ENCODE results near the gene DNAH7. TPM values are rescaled to one million over a fixed set of nuclear protein-coding genes. Genes with fewer than 3 reads are reported as not detected.

Gene DNAH7
- total RNA-seq, 1 donor from 2014 or later = 0.17 TPM

DNA sequence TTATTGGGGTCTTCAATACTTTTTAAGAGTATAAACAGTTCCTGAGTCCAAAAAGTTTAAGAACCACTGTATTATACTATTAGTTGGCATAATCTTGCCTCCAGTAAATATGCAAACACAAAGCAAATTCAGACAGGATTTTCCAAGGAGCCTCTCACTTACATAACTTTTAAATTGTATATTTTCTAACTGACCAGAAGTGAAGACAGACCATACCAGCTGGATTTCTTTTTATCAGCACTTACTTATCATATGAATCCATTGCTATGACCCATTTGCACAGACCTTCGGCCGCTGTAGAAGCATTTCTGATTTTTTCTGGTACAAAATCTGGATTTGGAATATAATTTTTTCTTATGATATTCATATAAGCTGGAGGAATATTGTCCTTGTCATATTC lies 211.5 kb downstream of the DNAH7 start:
- no peak for DNase-seq

DNA sequence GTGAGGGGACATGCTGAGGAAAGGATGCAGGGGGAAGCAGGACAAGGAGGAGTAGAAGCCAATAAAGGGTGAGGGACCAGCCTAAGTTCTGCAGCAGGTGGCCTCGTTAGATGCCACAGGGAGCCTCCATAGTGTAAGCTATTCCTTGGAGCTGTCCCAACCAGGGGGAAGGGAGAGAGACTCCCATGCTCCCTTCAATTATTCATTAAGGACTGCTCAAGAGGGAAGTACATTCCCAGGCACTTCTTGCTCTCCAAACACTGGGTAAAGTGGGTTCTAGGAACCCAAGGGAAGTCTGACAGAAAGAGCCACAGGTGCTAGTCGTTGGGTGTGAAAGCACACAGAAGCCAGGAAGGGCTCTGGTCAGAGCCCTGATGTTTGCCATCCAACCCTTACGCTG lies 217.9 kb downstream of the DNAH7 start:
- no peak for DNase-seq

DNA sequence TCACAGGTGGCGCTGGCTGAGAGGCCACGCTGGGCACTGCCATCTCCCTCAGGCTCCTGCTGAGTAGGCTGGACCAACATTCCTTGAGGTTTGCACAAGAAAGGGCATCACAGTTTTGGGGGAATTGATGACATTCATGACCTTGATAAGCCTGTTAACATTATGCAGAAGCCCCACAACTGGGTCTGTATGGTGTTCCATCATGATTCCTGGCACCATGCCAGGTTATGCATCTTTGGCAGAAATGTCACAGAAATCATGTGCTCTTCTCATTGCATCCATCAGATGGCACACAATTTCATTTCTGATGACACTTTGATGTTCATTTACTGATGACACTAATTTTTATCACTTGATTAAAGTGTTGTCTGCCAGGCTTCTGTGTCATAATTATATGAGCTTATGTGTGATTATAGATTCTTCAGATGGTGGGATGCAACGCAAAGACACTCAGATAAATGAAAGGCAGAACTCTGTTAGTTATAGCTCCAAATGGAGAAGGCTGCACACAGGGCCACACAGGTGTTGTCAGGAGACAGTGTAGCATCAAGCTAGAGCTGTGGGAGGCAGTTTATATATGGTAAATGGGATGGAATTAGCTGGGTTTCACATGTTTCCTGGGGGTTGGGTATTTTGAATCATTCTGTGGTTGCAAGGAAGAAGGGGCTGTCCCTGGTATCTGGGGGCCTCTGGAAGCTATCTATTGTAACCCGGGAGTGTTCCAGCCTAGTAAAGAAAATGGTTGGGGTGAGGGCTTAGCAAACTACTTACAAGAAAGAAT lies 220.3 kb downstream of the DNAH7 start:
- DNase-seq = peak; percentile 1

DNA sequence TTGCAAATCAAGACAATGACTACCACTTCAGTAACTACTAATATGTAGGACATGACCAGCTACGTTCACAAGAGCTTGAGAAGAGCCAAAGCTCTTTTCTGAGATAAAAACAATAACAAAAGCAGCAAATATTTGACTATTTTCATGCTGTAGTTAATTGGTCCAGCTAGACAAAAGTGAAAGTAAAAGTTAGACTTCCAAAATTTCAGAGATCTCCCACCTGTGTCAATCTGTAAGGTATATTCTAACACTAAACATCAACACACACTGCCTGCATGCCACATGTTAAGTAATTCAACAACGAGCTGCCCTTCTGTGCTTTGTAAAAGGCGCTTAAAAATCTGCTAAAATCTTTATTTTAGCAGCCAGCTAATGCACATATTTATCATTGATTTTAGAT lies 225.7 kb downstream of the DNAH7 start:
- no peak for DNase-seq

DNA sequence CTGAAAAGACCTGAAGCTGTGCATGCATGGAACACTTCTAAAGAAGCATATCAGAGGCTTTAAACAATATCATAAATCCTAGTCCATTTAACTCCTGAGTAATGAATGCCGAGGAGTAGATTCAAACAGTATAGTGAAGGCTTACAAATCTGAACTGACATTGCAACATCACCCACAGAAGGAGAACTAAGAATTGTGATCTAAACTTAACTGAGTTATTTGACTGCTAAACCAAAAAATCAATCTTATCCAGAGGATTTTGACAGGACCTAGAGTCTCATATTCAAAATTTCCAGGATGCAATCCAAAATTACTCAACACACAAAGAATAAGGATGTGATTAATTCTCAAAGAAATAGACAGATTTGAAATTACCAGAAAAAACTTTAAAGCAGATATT lies 230.6 kb downstream of the DNAH7 start:
- no peak for DNase-seq

DNA sequence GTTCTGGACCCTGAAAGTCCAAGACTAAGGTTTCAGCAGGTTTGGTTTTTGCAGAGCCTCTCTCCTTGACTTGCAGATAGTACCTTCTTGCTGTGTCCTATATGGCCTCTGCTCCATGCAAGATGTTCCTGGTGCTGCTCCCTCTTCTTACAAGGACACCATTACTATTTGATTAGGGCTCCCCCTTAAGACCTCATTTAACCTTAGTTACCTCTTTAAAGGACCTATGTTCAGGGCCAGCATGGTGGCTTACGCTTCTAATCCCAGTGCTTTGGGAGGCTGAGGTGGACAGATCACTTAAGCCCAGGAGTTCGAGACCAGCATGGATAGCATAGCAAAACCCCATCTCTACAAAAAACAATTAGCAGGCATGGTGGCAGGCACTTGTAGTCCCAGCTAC lies 232.6 kb downstream of the DNAH7 start:
- no peak for DNase-seq

DNA sequence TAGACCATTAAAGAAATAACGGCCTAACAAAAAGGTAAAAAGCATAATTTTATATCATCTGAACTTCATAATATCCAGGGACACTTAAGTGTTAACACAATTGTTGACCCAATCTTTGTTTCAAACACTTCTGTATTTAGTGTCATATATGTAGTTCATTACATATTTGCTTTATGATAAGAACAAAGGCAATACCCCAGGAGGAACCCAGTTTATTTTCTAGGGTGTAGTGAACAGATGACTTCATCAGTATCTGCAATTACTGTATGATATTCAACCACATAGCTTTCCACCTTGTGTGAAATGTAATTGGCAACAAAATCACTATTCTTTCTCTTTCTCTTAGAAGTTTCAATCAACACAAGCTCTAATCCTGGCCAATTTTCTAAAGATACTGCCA lies 233.8 kb downstream of the DNAH7 start:
- DNase-seq = no peak

DNA sequence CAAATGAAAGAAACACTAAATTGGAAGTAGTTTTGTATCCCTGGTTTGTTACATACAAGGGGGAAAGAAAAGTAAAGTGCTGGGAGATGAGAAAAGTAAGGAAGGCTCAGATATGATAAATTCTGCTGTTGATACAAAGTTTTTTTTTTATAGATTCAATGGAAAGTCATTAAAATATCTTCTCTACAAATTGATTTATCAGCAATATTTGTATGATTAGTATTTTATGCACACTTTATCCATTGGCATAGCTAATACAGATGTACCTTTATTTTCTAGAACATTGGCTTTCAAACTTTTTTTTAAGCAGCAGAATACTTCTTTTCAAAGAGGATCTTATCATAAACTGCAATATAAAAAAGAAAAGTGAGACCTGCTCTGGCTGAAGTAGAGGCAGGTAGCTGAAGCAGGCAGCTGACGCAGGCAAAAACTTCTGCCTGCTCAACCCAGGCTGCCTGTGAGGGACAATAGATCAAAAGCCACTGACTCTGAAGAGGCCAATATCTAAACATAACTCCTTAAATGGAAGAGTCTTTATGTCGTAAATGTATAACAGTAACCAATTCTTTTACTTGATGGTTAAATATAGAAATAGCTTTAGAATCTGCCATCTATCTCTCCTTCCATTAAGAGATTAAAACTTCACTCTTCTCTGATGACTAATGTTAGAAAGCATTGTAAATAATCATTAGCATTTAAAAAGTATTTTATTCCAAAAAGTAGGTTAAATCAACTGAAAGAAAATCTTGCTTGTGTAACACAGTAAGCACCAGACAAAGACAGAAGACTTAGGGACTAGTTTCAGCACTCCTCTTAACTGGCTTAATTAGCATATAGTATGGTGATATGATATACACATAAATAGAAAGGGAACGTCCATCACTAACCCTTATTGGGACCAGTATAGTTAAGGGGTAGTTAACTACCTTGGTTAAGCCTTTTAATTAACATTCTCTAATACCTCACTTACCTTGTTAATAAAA lies 237.4 kb downstream of the DNAH7 start:
- no peak for DNase-seq

DNA sequence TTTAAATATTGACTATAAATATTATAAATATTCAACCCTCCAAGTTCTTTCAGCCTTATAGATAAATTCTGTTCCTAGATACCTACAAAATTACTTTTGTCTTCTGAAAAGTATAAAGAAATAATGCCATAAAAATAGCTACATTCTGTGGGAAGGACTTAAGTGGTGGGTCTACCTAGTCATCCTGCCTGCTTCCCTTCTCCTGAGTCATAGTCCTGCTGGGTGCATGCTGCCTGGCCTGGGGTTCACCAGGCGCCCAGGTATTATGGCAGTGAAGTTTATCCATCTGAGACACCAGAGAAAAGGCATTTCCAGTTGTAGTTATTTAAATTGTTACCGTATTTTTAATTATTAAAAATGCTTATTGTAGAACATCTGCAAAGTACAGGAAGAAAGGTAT lies 244.2 kb downstream of the DNAH7 start:
- no peak for DNase-seq

DNA sequence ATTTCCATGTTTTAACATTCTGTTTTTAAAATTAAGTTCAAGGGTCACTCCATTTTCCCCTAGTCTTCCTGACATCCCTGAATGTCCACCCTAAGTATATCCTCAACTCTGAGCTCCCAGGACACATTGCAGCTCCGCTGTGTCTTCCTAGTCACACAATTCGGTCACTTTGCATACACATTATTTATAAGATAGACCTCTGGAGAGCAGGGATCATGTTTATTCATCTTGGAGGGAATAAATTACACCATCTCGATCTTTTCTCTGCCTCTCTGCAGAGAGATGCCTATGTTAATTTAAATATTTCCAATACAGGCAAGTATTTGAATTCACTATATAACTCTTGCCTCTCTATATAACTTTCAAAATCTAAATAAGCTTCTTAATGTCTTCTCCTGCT lies 245.4 kb downstream of the DNAH7 start:
- DNase-seq = no peak

DNA sequence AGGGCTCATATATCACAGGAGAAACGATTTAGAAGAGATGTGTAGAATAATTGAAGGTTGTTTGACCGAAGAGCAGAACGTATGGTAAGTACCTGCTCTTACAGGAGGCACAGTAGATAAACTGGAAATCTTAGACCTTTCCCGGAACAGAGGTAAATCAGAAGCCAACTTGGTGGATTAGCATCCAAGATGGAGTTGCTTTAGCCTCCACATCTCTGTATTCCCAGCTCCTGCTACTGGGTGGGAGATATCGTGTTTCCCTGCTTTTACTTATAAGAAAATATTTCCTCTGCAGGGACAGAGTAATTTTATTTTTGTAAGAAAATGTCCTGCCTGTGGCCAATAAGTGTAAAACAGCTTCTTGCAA lies 247.1 kb downstream of the DNAH7 start:
- no peak for DNase-seq

DNA sequence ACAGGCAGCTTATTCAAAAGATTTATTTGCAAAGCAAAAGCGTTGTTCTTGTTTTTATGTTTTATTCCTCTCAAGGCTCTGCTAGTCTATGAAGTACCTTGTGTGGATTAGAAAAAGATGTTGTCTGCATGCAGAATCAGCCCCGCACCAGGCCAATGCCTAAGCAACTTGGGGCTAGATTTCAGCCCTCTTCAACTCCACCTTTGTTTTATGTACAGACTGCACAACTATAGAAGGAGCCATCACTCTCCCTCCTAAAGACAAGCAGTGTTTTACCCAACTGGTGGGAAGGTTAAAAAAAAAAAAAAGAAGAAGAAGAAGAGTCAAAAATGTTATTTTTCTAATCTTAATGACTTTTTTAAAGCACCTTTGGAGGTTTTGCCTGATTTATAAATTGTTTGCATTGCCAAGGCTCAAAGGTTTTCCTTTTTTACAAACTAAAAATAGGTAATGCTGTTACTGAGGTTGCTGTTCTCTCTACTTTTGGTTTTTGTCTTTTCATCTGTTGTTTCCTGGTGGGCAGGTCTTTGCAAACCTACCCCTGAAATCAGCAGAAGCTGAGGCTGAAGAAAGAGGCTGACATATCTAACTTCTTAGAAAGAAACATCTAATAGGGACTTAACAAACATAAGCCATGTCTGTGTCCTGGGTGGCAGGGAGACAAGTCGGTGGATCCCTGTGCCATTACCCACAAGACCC lies 247.6 kb downstream of the DNAH7 start:
- DNase-seq = no peak

DNA sequence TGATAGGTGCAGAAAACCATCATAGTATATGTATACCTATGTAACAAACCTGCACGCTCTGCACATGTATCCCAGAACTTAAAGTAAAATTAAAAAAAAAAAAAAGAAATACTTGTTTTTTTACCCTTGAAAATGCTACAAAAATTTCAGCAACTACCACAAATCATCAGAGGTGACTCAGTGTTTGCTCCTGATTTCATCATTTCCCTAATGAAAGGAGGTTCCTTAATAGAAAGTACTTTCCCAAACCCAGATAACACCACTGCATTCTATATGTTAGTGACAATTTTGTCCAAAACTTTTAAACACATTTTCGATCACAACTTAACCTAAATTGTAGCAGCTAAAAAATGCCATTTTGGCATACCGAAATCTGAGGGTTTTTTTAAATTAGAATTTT lies 248.3 kb downstream of the DNAH7 start:
- DNase-seq = no peak

DNA sequence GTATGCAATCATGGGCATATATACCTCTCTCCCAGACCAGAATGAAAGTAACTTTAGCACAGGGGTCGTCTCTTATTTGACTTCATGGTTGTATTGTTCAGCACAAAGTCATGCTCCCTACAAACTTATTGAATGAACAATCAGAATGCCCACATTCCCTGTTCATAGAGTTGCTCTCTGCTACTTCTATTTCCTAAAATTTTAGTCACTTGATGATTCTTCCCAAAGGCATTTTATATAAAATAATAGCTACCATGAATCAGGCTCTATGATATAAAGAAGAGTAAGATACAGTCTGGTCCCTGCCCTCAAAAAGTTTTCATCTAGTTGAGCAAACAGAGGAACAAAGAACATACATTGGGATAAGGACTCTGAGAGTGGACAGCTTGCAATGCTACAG lies 249.4 kb downstream of the DNAH7 start:
- DNase-seq = no peak

DNA sequence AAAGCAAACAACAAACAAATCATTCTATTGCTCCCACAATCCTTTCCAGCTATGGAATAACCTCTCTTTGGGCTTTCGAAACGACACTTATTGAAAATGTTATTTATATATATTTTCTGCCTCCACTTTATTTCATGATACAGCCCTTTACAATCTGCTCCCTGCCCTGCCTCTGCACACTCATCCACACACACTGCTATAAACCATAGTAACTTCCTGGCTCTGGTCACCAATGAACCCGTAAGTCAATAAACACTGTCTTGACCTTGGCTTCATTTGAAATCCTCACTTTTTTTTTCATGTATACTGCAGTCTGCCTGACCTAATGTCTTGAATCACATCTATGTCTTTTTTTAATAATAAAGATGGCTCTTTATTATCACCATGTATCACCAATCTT lies 250.1 kb downstream of the DNAH7 start:
- no peak for DNase-seq

DNA sequence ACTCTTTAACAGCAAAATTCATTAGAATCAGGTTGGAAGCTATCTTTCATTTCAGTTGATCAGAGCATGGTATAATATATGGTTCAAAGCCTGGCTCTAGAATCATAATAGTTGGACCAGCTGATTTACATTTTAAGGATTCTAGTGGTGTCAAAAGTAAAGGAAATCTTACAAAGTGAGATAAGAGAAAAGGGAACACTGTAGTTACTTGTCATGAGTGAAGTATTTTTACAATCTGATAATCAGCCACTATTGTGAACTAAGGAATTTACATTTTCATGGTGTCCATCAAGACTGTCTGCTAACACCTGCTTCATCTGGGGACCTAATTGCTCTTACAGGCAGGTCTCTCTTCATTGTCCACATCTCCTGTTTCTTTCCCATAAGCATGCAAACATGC lies 250.5 kb downstream of the DNAH7 start:
- DNase-seq = no peak

DNA sequence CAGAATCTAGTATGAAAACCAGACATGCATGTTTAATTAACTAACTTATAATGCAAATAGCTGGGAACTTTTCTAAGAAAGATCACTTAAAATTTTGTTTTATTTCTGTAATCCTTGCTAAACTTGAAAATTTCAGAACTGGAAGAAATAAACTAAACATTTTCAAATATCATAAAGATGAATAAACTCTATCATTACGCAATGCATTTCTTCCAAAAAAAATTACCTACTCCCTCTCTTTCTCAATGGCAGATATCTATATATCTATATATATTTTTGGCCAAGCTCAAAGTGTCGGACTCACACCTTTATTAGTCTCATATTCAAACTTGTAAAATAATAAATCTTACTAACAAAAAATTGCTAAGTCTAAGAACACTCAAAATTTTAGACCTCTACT lies 253.6 kb downstream of the DNAH7 start:
- DNase-seq = no peak

DNA sequence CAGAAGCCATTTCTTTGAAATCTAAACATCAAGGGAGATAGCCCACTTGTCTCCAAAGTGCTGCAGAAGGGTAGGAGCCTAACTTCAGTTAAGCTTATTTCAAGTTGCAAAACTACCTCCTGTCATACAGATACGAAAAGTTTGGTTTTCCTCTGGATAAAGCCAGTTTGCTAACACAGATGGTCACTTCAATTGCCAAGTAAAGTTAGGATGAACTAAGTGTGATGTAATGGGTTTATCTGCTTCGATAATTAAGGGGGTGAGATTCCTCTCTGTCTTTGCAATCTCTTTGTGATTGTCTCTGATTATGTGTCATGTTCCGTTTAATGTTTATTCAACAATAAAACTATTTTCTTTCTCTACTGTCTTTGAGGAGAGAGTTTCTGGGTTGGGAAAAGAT lies 255.2 kb downstream of the DNAH7 start:
- no peak for DNase-seq

DNA sequence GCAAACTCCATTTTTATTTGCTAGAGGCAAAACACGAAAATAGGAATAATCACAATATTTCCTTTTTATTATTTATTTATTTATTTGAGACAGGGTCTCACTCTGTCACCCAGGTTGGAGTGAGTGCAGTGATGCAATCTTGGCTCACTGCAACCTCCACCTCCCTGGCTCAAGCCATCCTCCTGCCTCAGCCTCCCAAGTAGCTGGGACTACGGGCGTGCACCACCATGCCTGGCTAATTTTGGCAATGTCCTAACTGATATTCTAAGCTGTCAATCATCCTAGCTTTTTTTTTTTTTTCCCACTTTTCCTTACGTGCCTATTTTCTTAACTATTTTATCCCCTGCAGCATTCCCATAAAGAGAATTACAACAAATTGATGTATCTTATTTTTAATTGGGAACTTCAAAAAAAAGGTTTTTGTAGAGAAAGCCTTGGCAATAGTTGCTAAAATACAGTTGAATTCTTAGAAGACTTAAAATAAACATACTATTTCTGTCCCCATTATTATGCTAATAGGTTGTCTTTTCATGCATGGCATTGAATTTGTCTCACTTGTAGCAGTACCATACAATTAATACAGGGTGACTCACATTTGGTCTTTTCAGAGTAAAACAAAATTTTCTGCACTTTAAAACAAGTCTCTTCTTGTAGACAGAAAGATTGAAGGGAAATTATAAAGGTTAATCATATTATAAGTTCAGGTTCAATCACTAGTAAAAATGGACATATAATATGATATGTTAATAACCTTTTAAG lies 258.1 kb downstream of the DNAH7 start:
- DNase-seq = no peak

DNA sequence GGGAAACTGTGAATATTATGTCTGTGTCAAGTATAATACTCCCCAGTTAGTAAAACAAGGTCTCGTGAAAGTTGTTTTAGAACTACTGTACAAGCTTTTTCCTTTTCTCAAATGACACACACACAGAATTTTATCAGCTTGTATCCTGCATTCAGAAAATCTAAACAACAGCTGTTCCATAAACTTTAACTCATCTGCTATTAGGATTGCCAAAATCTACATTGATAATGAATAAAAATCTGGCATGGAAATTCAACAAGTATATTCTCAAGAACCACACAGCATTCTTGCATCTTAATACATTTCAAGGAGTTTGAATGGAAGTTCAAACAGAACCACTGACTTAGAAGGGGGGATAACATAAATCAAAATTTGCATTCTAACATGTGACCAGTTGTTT lies 260.4 kb downstream of the DNAH7 start:
- no peak for DNase-seq

DNA sequence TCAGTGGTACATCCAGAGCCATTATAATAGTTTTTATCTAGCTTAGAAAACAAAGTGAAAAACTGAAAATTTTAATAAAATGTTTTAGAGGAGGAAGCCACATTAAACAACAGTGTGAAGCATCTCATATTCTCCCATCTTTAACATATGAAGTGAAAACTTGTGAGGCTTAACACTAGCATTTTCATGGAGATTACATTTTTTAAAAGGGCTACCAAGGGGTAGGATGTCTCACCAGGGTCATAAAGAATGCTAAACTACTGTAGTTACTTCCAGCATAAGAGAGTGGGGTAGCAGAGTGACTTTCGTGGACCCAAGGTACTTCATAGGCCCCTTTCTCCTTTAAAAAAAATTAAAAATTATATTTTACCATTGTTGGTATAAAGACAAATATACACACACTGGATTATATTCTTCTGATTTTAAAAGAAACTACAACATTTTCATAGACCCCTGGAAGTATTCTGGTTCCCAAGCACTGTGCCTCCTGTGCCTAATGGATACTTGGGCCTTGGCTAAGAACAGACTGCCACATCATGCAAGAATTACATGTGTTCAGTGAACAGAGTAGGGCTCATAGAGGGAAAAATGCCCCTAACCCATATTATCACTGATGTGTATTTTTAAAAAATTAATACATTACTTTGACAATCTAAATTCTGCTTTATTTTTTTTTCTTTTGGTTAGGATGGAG lies 263.2 kb downstream of the DNAH7 start:
- no peak for DNase-seq

DNA sequence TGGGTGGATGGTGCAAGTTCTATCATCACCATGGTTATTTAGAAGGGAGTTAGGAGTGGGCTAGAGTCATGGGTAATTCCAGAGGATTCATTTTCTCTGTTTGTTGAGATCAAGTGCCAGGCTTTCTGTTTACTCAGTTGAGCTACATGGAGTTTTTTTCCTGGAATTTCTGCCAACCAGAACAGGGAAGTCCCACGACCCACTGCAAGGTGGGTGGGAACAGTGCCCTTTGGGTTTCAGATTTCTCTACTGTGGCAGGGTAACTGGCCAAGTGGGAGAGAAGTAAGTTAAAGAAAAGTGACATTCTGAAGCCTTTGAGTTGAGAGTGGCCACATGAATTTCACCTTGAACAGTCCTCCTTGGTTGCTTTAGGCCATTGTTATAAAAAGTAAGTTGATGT lies 272.8 kb downstream of the DNAH7 start:
- no peak for DNase-seq
